ENCODE results near the gene PPIE.

GRCh38 chr1:39760074-39761008, 21.7 kb downstream of the PPIE start:
- TF ChIP-seq POLR2AphosphoS5 (IDR thresholded peaks at IDR 0.05; ENCODE audit: insufficient read depth in 1 of 2, low read depth in 1 of 2) (no peak), CTCF (IDR thresholded peaks at IDR 0.05) (no peak)
